Lower leg skin (tissue), 4 donors: Measurements from ENCODE around the gene DNMT3A. TPM values are rescaled to one million over a fixed set of nuclear protein-coding genes. Genes with fewer than 3 reads are reported as not detected.

Experiments
- DNase-seq, 2 donors: peaks; one replicate each; pipeline ENCODE4 v3.0.0-alpha.2; 2019; ENCODE audit warnings: low spot score in 2 of 2
- H3K4me3 ChIP-seq: fragments of 200-600 bp; sonication (generic); 2 replicates; pipeline ENCODE4 v1.5.1; 2017; ENCODE audit warnings: mild to moderate bottlenecking, low read depth; ENCODE audit not compliant: poor library complexity, severe bottlenecking
- CTCF ChIP-seq, 3 donors: fragments of 450-650 bp; IDR thresholded peaks; one replicate each; pipeline ENCODE4 v1.5.1; 2016; ENCODE audit warnings: antibody characterized with exemption in 3 of 3, mild to moderate bottlenecking in 3 of 3, moderate library complexity in 2 of 3
- POLR2A ChIP-seq, 2 donors: fragments of 450-650 bp; IDR thresholded peaks; one replicate each; pipeline ENCODE4 v1.6.1; 2016 to 2017; ENCODE audit warnings: antibody characterized with exemption in 2 of 2, mild to moderate bottlenecking in 1 of 2, moderate library complexity in 1 of 2
- WGBS, 2 donors: methylation state at CpG; one replicate each; pipeline ENCODE4 v1.1.5; 2018; 5-methylcytosine and 5-hydroxymethylcytosine counted together
- intact Hi-C: fragments of 100-400 bp; cut with DNase I; formaldehyde crosslinking; loops from one replicate; pipeline ENCODE4 v1.15.0; 2023; ENCODE audit warnings: low total_unique reads
- total RNA-seq, 4 donors: library from RNA; depleted of rRNA; stranded (reverse); fragments of >200 nt; gene quantifications; one replicate each; pipeline ENCODE4 v1.1.0, GENCODE V29; 2016

Gene DNMT3A
- total RNA-seq, 4 donors from 2014 or later: 4.3 to 7.4 (median 6.9) TPM

- TF ChIP-seq POLR2A (IDR thresholded peaks at IDR 0.05): no peak
- no peak for TF ChIP-seq CTCF (IDR thresholded peaks at IDR 0.05)
- WGBS, 2 donors: 77 to 90% methylated on average over 10 of the region's 10 CpGs
- intact Hi-C loops: no loop called here
- no peak overlapping the region for H3K4me3 ChIP-seq
- no peak for DNase-seq
Measured at GRCh38 chr2:25280051-25280687, 61.6 kb downstream of the DNMT3A start.

GRCh38 chr2:25279091-25279651 is 62.6 kb downstream of the DNMT3A start:
- TF ChIP-seq CTCF (IDR thresholded peaks at IDR 0.05) (no peak), POLR2A (IDR thresholded peaks at IDR 0.05) (no peak)
- DNase-seq: peak; percentile 91 to 96
- WGBS, 2 donors: 20 to 21% methylated on average over 12 of the region's 12 CpGs
- H3K4me3 ChIP-seq: no peak overlapping the region
- intact Hi-C loops: no loop called here

- TF ChIP-seq POLR2A (IDR thresholded peaks at IDR 0.05) (no peak), CTCF (IDR thresholded peaks at IDR 0.05) (no peak)
- no peak for DNase-seq
- intact Hi-C loops: no loop called here
- peak overlapping the region; percentile 8 for H3K4me3 ChIP-seq
- WGBS, 2 donors: 48 to 56% methylated on average over 55 of the region's 60 CpGs
Measured at GRCh38 chr2:25276569-25277465, 64.9 kb downstream of the DNMT3A start.

GRCh38 chr2:25275575-25275965 is 66.2 kb downstream of the DNMT3A start:
- WGBS, 2 donors: 73 to 78% methylated on average over 6 of the region's 6 CpGs
- intact Hi-C loops: no loop called here
- H3K4me3 ChIP-seq: no peak overlapping the region
- no peak for DNase-seq
- TF ChIP-seq CTCF (IDR thresholded peaks at IDR 0.05): no peak
- no peak for TF ChIP-seq POLR2A (IDR thresholded peaks at IDR 0.05)

- no peak for DNase-seq
- no peak overlapping the region for H3K4me3 ChIP-seq
- intact Hi-C loops: no loop called here
- TF ChIP-seq CTCF (IDR thresholded peaks at IDR 0.05): no peak
- TF ChIP-seq POLR2A (IDR thresholded peaks at IDR 0.05): no peak
- 76 to 80% methylated on average over 24 to 27 of the region's 27 CpGs for WGBS, 2 donors
Measured at GRCh38 chr2:25274868-25275574, 66.7 kb downstream of the DNMT3A start.
